ENCODE data around the gene CUX1.

CUX1 gene

GRCh38 chr7:101898106-101898505 is 80.7 kb downstream of the CUX1 start:
- Mint-ChIP-seq H3K4me3 (no peak overlapping the region), H3K27me3 (ENCODE audit: low read depth, poor library complexity) (no peaks in the 10 kb centered on the region), H3K4me1 (peaks cover 45% of the 10 kb centered on the region), H3K27ac (no peak overlapping the region), H3K9me3 (no peaks in the 10 kb centered on the region), H3K36me3 (ENCODE audit: low read depth) (peaks cover 15% of the 10 kb centered on the region)
- DNase-seq = no peak
- no peak for TF ChIP-seq CTCF (IDR thresholded peaks at IDR 0.05)

GRCh38 chr7:101899616-101900015 is 82.2 kb downstream of the CUX1 start:
- no peak for TF ChIP-seq CTCF (IDR thresholded peaks at IDR 0.05)
- no peaks in the 10 kb centered on the region for H3K9me3 Mint-ChIP-seq
- no peak overlapping the region for H3K4me3 Mint-ChIP-seq
- H3K27ac Mint-ChIP-seq = peak overlapping the region; percentile 20
- H3K27me3 Mint-ChIP-seq (ENCODE audit: low read depth, poor library complexity) = no peaks in the 10 kb centered on the region
- DNase-seq = no peak
- peaks cover 44% of the 10 kb centered on the region for H3K4me1 Mint-ChIP-seq
- H3K36me3 Mint-ChIP-seq (ENCODE audit: low read depth) = peaks cover 2% of the 10 kb centered on the region

GRCh38 chr7:101900103-101900502 is 82.7 kb downstream of the CUX1 start:
- no peak for DNase-seq
- no peak overlapping the region for H3K27ac Mint-ChIP-seq
- peaks cover 43% of the 10 kb centered on the region for H3K4me1 Mint-ChIP-seq
- H3K9me3 Mint-ChIP-seq = no peaks in the 10 kb centered on the region
- TF ChIP-seq CTCF (IDR thresholded peaks at IDR 0.05) = no peak
- no peak overlapping the region for H3K4me3 Mint-ChIP-seq
- peaks cover under 1% of the 10 kb centered on the region for H3K36me3 Mint-ChIP-seq (ENCODE audit: low read depth)
- H3K27me3 Mint-ChIP-seq (ENCODE audit: low read depth, poor library complexity) = no peaks in the 10 kb centered on the region

- DNase-seq = no peak
- peaks cover 31% of the 10 kb centered on the region for H3K4me1 Mint-ChIP-seq
- no peak overlapping the region for H3K4me3 Mint-ChIP-seq
- peaks cover 8% of the 10 kb centered on the region for H3K36me3 Mint-ChIP-seq (ENCODE audit: low read depth)
- H3K27ac Mint-ChIP-seq = peak overlapping the region; percentile 36
- H3K9me3 Mint-ChIP-seq = no peaks in the 10 kb centered on the region
- no peak for TF ChIP-seq CTCF (IDR thresholded peaks at IDR 0.05)
- no peaks in the 10 kb centered on the region for H3K27me3 Mint-ChIP-seq (ENCODE audit: low read depth, poor library complexity)
Observed at GRCh38 chr7:101901661-101902491, 84.5 kb downstream of the CUX1 start.

GRCh38 chr7:101902680-101903514 is 85.5 kb downstream of the CUX1 start:
- no peak for TF ChIP-seq CTCF (IDR thresholded peaks at IDR 0.05)
- Mint-ChIP-seq H3K27ac (peak overlapping the region; percentile 55), H3K27me3 (ENCODE audit: low read depth, poor library complexity) (no peaks in the 10 kb centered on the region), H3K36me3 (ENCODE audit: low read depth) (peaks cover 8% of the 10 kb centered on the region), H3K9me3 (no peaks in the 10 kb centered on the region), H3K4me3 (no peak overlapping the region), H3K4me1 (peaks cover 23% of the 10 kb centered on the region)
- DNase-seq = no peak
